ENCODE measurements around the gene CEACAM19.

CEACAM19 gene

GRCh38 chr19:44642377-44642776 lies 28.9 kb upstream of the CEACAM19 start:
- Histone ChIP-seq H3K9ac (ENCODE audit: low read length) (no peak overlapping the region), H3K9me2 (replicated peaks; ENCODE audit: insufficient read depth, low read length) (no peaks in the 10 kb centered on the region), H2AFZ (ENCODE audit: low read depth, low read length, severe bottlenecking) (no peak overlapping the region), H4K20me1 (ENCODE audit: low read depth, low read length) (no peaks in the 10 kb centered on the region), H3K27me3 (ENCODE audit: low read length) (no peaks in the 10 kb centered on the region), H3K79me2 (ENCODE audit: insufficient read depth, low read length) (no peaks in the 10 kb centered on the region), H3K27ac (ENCODE audit: low read depth, low read length) (no peak overlapping the region), H3K4me3 (ENCODE audit: insufficient read depth, low read length, poor library complexity, severe bottlenecking) (no peak overlapping the region), H3K4me2 (ENCODE audit: low read depth, low read length, poor library complexity, severe bottlenecking) (no peak overlapping the region), H3K36me3 (ENCODE audit: low read length) (no peaks in the 10 kb centered on the region), H3F3A (ENCODE audit: insufficient read depth) (no peaks in the 10 kb centered on the region), H3K9me3 (ENCODE audit: insufficient read depth, low read length) (no peaks in the 10 kb centered on the region)
- no peak for TF ChIP-seq EZH2phosphoT487 (conservative IDR thresholded peaks at IDR 0.05; ENCODE audit: low read length)
- TF ChIP-seq CTCF (IDR thresholded peaks at IDR 0.05; ENCODE audit: insufficient read depth, low read length, poor library complexity, severe bottlenecking): no peak

- no peak within 1 kb of the TSS for H2AFZ ChIP-seq (ENCODE audit: low read depth, low read length, severe bottlenecking)
- H3K27ac ChIP-seq (ENCODE audit: low read depth, low read length): no peak within 1 kb of the TSS
- no peaks in the 10 kb centered on the region for H3K79me2 ChIP-seq (ENCODE audit: insufficient read depth, low read length)
- H3K27me3 ChIP-seq (ENCODE audit: low read length): no peaks in the 10 kb centered on the region
- H3K9me2 ChIP-seq (replicated peaks; ENCODE audit: insufficient read depth, low read length): no peaks in the 10 kb centered on the region
- H3K36me3 ChIP-seq (ENCODE audit: low read length): no peaks in the 10 kb centered on the region
- no peak for TF ChIP-seq EZH2phosphoT487 (conservative IDR thresholded peaks at IDR 0.05; ENCODE audit: low read length)
- TF ChIP-seq CTCF (IDR thresholded peaks at IDR 0.05; ENCODE audit: insufficient read depth, low read length, poor library complexity, severe bottlenecking): no peak
- no peaks in the 10 kb centered on the region for H3K9me3 ChIP-seq (ENCODE audit: insufficient read depth, low read length)
- no peak within 1 kb of the TSS for H3K4me2 ChIP-seq (ENCODE audit: low read depth, low read length, poor library complexity, severe bottlenecking)
- H3F3A ChIP-seq (ENCODE audit: insufficient read depth): no peaks in the 10 kb centered on the region
- no peaks in the 10 kb centered on the region for H4K20me1 ChIP-seq (ENCODE audit: low read depth, low read length)
- H3K4me3 ChIP-seq (ENCODE audit: insufficient read depth, low read length, poor library complexity, severe bottlenecking): no peak within 1 kb of the TSS
- no peak within 1 kb of the TSS for H3K9ac ChIP-seq (ENCODE audit: low read length)
These were observed 27.5 kb upstream of the CEACAM19 start, which contains the start of gene PVR for GRCh38 chr19:44643605-44644401. PVR (plus strand) TSS chr19:44643910; CDS start chr19:44644097, 187 bp downstream.

- no peaks in the 10 kb centered on the region for H3K79me2 ChIP-seq (ENCODE audit: insufficient read depth, low read length)
- H3K9me2 ChIP-seq (replicated peaks; ENCODE audit: insufficient read depth, low read length): no peaks in the 10 kb centered on the region
- H4K20me1 ChIP-seq (ENCODE audit: low read depth, low read length): no peaks in the 10 kb centered on the region
- TF ChIP-seq EZH2phosphoT487 (conservative IDR thresholded peaks at IDR 0.05; ENCODE audit: low read length) (no peak), CTCF (IDR thresholded peaks at IDR 0.05; ENCODE audit: insufficient read depth, low read length, poor library complexity, severe bottlenecking) (no peak)
- H3K27me3 ChIP-seq (ENCODE audit: low read length): no peaks in the 10 kb centered on the region
- no peak overlapping the region for H2AFZ ChIP-seq (ENCODE audit: low read depth, low read length, severe bottlenecking)
- no peak overlapping the region for H3K4me2 ChIP-seq (ENCODE audit: low read depth, low read length, poor library complexity, severe bottlenecking)
- H3K9me3 ChIP-seq (ENCODE audit: insufficient read depth, low read length): no peaks in the 10 kb centered on the region
- no peak overlapping the region for H3K4me3 ChIP-seq (ENCODE audit: insufficient read depth, low read length, poor library complexity, severe bottlenecking)
- no peak overlapping the region for H3K27ac ChIP-seq (ENCODE audit: low read depth, low read length)
- H3K36me3 ChIP-seq (ENCODE audit: low read length): no peaks in the 10 kb centered on the region
- H3K9ac ChIP-seq (ENCODE audit: low read length): no peak overlapping the region
- H3F3A ChIP-seq (ENCODE audit: insufficient read depth): no peaks in the 10 kb centered on the region
These were observed 26.8 kb upstream of the CEACAM19 start for GRCh38 chr19:44644402-44645016.
